Measurements from ENCODE around the gene PTF1A.
A peak's percentile ranks its signal among the peaks of the same experiment; 100 is the strongest.

PTF1A gene, protein sequence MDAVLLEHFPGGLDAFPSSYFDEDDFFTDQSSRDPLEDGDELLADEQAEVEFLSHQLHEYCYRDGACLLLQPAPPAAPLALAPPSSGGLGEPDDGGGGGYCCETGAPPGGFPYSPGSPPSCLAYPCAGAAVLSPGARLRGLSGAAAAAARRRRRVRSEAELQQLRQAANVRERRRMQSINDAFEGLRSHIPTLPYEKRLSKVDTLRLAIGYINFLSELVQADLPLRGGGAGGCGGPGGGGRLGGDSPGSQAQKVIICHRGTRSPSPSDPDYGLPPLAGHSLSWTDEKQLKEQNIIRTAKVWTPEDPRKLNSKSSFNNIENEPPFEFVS

DNA sequence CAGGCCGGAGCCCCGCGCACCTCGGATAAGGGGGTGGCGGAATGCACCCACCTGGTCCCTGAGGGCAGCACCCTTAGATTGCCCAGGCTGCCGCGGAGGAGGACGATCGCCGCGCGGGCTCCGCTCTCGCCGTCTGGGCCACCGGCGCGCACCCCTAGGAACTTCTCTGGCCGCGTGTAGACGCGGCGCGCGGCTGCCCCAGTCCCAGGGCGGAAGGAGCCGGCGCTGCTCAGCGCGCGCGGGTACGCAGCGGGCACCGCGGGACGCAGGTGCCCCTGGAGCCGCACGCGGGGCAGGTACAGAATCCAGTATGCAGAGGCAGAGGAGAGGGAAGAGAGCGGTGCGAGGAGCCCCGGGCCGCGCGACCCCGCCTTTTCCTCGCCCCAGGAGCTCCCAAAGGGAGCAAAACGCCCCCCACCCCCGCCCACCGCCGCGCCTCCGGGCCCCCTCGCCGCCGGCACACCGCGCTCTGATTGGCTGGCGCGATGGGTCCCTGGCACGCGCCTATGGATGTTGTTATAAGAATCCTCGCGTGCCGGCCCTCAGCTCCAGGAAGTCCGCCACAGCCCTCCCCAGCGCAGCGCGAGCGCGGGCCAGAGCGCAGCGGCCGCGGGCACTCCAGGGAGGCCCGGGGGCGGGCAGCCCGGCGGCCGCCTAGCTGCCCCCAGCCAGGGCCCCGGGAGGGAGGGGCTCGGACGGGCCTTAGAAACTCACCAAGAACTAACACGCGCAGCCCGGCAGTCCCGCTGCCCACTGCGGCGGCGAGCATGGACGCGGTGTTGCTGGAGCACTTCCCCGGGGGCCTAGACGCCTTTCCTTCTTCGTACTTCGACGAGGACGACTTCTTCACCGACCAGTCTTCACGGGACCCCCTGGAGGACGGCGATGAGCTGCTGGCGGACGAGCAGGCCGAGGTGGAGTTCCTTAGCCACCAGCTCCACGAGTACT is at the start of gene PTF1A:
TSS of gene PTF1A (plus strand) at position 549 of the 948 bp plus-strand sequence. CDS start at position 768, 219 bp downstream.
- no peak for DNase-seq

DNA sequence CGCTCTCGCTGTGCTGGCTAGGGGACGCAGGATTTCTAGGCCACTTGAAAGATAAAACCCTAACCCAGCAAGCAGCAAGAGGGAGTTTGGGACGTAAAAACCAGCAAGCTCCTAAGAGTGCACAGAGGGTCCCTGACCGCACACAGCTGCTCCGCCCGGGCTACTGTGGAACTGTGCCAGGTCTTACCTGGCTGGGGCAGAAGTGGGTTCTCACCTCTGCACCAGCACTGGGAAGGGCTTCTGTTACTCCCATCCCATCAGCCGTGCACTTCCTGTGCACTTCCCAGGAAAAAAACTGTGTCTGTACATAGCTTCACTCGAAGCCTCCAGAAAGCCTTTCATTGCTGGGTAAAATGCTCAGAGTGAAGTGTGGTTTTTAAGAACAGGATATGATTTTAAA is 45.9 kb upstream of the PTF1A start:
- no peak for DNase-seq

GRCh38 chr10:23147035-23147434 is 45.1 kb upstream of the PTF1A start:
- DNase-seq, result no peak

- no peak for DNase-seq
Measured at GRCh38 chr10:23148214-23148613, 43.9 kb upstream of the PTF1A start.

DNA sequence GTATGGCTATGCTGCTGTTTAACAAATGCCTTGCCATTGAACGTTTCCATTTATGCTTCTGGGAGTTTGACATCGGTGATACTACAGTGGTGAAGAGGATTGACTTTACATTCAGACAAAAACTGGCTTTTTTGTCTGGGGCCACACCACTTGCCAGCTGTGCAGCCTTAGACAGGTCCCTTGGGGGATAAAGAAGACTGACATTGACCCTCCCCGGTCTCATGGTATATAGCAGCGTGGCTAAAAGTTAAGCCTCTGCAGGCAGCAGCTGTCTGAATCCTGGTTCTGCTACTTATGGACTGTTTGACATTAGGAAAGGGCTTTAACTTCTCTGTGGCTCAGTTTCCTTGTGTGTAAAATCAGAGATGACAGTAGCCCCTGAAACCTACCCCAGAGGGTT is 42.0 kb upstream of the PTF1A start:
- DNase-seq, result no peak

DNA sequence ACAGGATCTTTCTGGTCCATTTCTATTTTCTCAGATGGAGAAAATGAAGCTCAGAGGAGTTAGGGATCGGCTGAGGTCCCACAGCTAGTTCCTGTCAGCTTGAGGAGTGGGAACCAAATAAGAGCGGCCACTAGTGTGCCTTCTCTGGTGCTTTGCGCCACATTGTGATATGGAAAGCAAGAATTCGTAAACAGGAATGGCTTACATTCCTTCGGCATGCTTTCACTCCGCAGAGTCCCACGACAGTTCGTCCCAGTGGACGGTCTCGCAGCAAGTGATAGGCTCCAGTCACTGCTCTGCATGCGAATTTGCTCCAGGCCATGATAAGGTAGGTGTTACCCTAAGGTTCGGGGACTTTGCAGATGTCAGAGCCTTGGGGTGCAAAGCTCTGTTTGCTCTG is 41.5 kb upstream of the PTF1A start:
- DNase-seq, result no peak

DNA sequence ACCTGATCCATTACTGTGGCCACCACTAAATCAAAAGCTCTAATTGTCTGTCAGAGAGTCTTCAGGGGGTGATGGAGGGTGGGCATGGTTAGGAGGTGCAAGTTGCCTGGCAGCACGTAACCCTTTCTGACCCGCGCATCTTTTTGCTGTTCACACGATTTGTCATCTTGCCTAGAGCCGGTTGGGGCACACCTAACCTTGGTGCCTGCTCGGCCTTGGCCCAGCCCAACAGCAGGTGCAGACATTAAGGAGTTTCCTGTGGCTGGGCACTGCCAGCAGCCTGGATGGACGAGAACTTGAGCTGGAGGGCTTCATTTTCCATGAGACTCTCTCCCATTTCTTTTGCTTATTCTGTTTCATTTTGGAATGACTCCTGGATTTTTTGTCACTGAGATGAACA is 41.0 kb upstream of the PTF1A start:
- DNase-seq, result no peak

DNA sequence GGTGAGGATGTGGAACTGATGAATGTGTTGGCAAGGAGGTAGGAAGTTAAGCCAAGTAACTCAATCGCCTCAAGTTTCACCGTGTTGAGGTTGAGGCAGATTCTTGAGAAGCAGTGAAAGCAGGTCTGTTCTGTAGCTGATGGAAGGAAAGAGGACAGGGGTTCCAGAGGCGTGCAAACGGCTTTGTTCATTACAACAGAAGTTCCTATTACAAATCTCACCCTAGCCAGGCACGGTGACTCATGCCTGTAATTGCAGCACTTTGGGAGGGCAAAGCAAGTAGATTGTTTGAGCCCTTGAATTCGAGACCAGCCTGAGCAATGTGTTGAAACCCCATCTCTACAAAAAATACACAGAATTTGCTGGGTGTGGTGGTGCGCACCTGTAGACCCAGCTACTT is 36.9 kb upstream of the PTF1A start:
- DNase-seq, result no peak

DNA sequence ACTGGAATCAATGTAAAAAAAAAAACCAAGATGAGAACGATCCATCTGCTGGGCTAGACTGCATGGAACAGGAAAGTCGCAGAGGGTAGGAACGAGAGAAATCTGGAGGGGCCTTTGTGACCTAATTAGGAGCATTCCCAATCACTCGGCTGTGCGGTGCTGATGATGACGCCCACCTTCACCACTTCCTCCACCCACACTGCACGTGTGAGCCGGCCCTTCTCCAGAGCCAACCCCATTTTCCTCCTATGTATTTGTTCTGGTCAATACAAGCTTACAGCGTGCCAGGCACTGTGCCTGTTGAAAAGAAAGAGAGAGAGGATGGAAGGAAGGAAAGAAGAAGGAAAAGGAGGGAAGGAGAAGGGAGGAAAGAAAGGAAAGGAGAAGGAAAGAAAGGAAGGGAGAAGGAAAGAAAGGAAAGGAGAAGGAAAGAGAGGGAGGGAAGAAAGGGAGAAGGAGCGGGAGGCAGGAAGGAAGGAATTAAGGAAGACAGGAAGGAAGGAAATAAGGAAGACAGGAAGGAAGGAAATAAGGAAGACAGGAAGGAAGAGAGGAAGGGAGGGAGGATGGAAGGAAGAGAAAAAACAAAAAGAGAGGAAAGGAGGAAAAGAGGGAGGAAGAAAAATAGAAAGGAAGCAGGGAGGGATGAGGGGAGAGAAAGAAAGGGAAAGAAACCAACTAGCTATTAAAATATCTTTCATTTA is 35.5 kb upstream of the PTF1A start:
- no peak for DNase-seq

GRCh38 chr10:23157239-23157681 is 34.9 kb upstream of the PTF1A start:
- DNase-seq, result no peak

- DNase-seq, result no peak
Measured at GRCh38 chr10:23157691-23158369, 34.3 kb upstream of the PTF1A start.

DNA sequence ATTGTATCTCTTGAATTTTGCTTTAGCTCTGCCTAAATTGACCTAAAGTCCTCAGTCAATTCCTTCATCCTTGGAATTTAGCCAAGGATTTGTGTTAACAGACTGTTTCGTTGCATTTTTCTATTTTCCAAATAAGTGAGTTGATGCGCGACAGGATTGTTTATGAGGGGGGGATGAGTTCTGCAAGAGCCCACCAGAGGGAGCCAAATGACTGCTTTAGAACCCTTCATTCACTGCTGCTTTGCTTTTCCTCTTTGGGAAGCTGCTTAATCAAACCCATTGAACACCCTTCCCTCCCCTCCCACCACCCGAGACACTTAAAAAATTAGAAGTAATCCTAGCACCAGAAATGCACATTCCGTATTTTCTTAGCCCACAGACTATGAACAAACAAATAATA is 33.7 kb upstream of the PTF1A start:
- peak; percentile 56 for DNase-seq

GRCh38 chr10:23171232-23171876 is 20.8 kb upstream of the PTF1A start:
- DNase-seq, result no peak

DNA sequence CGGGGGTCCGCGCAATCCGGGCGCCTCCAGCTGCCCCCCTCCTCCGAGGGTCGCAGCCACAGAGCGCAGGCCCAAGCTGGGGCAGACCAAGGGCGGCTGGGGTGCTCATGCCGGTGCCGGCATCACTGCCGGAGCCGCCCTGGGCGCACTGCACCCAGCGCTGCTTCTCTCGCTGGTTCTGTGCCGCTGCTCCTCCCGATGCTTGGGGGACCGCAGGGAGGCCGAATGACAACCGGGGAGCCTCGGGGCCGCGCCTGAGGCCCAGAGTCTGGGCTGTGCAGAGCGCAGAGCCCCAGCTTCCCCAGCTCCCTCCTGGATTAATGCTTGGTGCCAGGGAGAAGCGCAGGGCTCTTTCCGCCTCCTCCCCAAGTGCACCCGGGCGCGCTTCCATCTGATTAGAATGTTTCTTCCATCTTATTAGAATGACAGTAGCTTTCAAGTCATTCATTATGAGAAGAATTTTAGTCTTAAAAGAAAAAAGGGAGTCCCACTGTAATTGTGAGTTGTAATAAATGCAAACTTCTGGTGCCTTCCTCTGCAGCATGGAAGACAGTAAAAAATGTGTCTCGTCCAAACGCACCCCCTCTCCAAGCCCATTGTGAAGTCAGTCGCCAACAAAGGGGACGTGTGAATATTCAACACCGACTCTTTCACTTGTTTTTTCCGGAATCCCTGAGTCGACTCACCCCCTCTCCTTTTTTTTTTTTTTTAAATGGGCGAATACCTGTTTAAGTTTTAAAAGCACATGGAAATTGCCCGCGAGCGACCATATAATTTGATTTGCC is 19.5 kb upstream of the PTF1A start:
- DNase-seq, result no peak

- no peak for DNase-seq
Measured at GRCh38 chr10:23173214-23174073, 18.7 kb upstream of the PTF1A start.

GRCh38 chr10:23174074-23174976 is 17.8 kb upstream of the PTF1A start:
- no peak for DNase-seq

DNA sequence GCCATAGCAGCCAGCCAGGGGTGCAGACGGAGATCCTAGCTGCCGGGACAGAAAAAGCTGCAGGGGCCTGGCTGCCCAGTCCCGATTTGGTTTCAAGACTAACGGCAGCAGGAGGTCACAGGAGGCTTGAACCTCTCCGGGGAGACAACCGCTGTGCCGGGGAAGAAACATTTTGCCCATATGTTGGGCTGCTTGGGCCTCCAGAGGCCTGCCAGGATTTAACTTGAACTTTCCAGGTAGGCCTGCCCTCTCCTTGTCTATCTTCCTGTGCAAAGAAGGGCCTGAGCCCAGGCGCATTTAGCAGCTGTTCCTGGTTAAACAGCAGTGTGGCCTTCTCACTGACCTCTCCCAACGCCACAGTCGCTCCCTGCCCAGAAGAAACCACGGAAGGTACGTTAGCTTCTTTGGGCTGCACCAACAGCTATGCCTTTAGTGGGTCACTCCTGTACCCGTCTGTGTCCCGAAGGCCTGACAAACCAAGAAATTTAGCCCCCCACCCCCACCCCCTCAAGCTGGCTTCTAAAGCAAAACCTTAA is 17.1 kb upstream of the PTF1A start:
- DNase-seq, result no peak

GRCh38 chr10:23186178-23186577 is 5.9 kb upstream of the PTF1A start:
- DNase-seq, result no peak

DNA sequence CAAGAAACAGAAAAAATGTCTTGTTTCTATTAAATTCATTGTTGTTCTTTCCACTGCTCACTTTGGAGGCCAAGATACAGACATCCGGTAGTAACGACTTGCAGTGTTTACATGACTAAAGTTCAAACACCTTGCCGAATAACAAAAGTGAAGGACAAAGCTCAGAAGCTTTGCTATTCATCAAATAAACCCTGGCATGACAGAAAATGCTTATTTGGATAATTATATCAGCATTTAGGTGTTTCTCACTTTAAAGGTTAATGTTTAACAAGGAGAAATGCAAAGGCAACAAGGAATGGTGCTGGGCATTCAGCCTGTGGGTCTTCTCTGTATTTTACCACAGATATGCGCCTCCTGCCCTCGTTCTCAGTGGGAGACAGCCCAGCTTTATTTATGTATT is 5.4 kb upstream of the PTF1A start:
- no peak for DNase-seq
